Calu3 (cell line): ENCODE measurements around the gene AP3B1. TPM values are rescaled to one million over a fixed set of nuclear protein-coding genes. Genes with fewer than 3 reads are reported as not detected.

ENCODE experiments used
- BruUV-seq: library from RNA; stranded (reverse); fragments of 400-500 nt; replicated peaks from 2 replicates; lab custom pipeline; 2021; lab: Mats Ljungman, UMichigan
- CTCF ChIA-PET: fragments of 300-600 bp; sonication (Branson Sonifier 250); formaldehyde crosslinking; loops from one replicate; lab custom pipeline; 2022; ENCODE audit warnings: antibody characterized with exemption; lab: Charles Lee
- DNase-seq: peaks from one replicate; pipeline ENCODE4 v3.0.0; 2022
- H3K27ac Mint-ChIP-seq: one replicate; pipeline ENCODE4 v1.8.0; 2022; ENCODE audit warnings: mixed read lengths; ENCODE audit not compliant: unreplicated experiment
- H3K27me3 Mint-ChIP-seq: one replicate; pipeline ENCODE4 v1.8.0; 2022; ENCODE audit warnings: mixed read lengths; ENCODE audit not compliant: unreplicated experiment
- H3K36me3 Mint-ChIP-seq: one replicate; pipeline ENCODE4 v1.8.0; 2022; ENCODE audit warnings: mild to moderate bottlenecking, moderate library complexity, mixed read lengths; ENCODE audit not compliant: insufficient read depth, unreplicated experiment
- H3K4me1 Mint-ChIP-seq: one replicate; pipeline ENCODE4 v1.8.0; 2022; ENCODE audit warnings: mild to moderate bottlenecking, low read depth, mixed read lengths; ENCODE audit not compliant: unreplicated experiment
- H3K4me3 Mint-ChIP-seq: one replicate; pipeline ENCODE4 v1.8.0; 2022; ENCODE audit warnings: mild to moderate bottlenecking, low read depth, moderate library complexity, mixed read lengths; ENCODE audit not compliant: unreplicated experiment
- H3K9me3 Mint-ChIP-seq: one replicate; pipeline ENCODE4 v1.8.0; 2022; ENCODE audit warnings: low read depth, mixed read lengths; ENCODE audit not compliant: unreplicated experiment
- CTCF ChIP-seq: fragments of 200-600 bp; IDR thresholded peaks from one replicate; pipeline ENCODE4 v1.8.0; 2022; ENCODE audit warnings: antibody characterized with exemption; ENCODE audit not compliant: unreplicated experiment
- intact Hi-C: fragments of 100-400 bp; cut with micrococcal nuclease; formaldehyde crosslinking; loops from one replicate; pipeline ENCODE4 v1.10.0; 2022; ENCODE audit not compliant: unreplicated experiment
- total RNA-seq: library from RNA; stranded (reverse); gene quantifications from 2 replicates; pipeline ENCODE4 v1.2.3, GENCODE V29; 2022

Gene AP3B1
- total RNA-seq, 1 experiment from 2014 or later, result 66.9 TPM

GRCh38 chr5:78300464-78301045 lies 6.1 kb upstream of the AP3B1 start:
- Mint-ChIP-seq H3K4me1 (peaks cover 6% of the 10 kb centered on the region), H3K27me3 (no peaks in the 10 kb centered on the region), H3K9me3 (peaks cover 3% of the 10 kb centered on the region), H3K36me3 (peaks cover 4% of the 10 kb centered on the region), H3K4me3 (no peak overlapping the region), H3K27ac (no peak overlapping the region)
- DNase-seq, result no peak
- intact Hi-C loops, result no loop called here
- no peak for TF ChIP-seq CTCF
- BruUV-seq, result no TSS peak
- CTCF ChIA-PET, result no interaction called here

GRCh38 chr5:78295035-78295961 lies 800 bp upstream of the AP3B1 start:
- Mint-ChIP-seq H3K4me3 (peak overlapping the region; percentile 79), H3K4me1 (peaks cover 22% of the 10 kb centered on the region), H3K27me3 (no peaks in the 10 kb centered on the region), H3K27ac (peak overlapping the region; percentile 80), H3K9me3 (no peaks in the 10 kb centered on the region), H3K36me3 (peaks cover 26% of the 10 kb centered on the region)
- CTCF ChIA-PET, result interaction anchor here (0.5 to 2.5 kb wide), 6 partner anchors 26 to 735 kb away, joined by 3 to 11 read pairs (median 4); partner anchors contain the start of gene SCAMP1
- peak; percentile 54 for TF ChIP-seq CTCF
- intact Hi-C loops, result loop anchor here (2.0 kb wide), 1 partner anchor 66 kb away; the partner anchor contains the start of gene SCAMP1
- no TSS peak for BruUV-seq
- DNase-seq, result peak; percentile 81

- no peak for TF ChIP-seq CTCF
- CTCF ChIA-PET, result interaction anchor here (1.1 to 2.5 kb wide), 2 partner anchors 25 to 67 kb away, joined by 3 to 11 read pairs; partner anchors contain the start of gene SCAMP1
- BruUV-seq, result no TSS peak
- peaks cover 33% of the 10 kb centered on the region for H3K4me1 Mint-ChIP-seq
- peak overlapping the region; percentile 80 for H3K27ac Mint-ChIP-seq
- H3K9me3 Mint-ChIP-seq, result no peaks in the 10 kb centered on the region
- DNase-seq, result no peak
- peak overlapping the region; percentile 79 for H3K4me3 Mint-ChIP-seq
- H3K27me3 Mint-ChIP-seq, result no peaks in the 10 kb centered on the region
- peaks cover 26% of the 10 kb centered on the region for H3K36me3 Mint-ChIP-seq
- intact Hi-C loops, result loop anchor here (2.0 kb wide), 1 partner anchor 67 kb away; the partner anchor contains the start of gene SCAMP1
Observed at GRCh38 chr5:78293851-78294247, 649 bp downstream of the AP3B1 start.

- CTCF ChIA-PET, result no interaction called here
- Mint-ChIP-seq H3K4me1 (peaks cover 33% of the 10 kb centered on the region), H3K4me3 (no peak overlapping the region), H3K27ac (no peak overlapping the region), H3K36me3 (peaks cover 26% of the 10 kb centered on the region), H3K9me3 (no peaks in the 10 kb centered on the region), H3K27me3 (no peaks in the 10 kb centered on the region)
- intact Hi-C loops, result no loop called here
- TF ChIP-seq CTCF, result no peak
- no TSS peak for BruUV-seq
- DNase-seq, result no peak
Observed at GRCh38 chr5:78291687-78292086, 2.8 kb downstream of the AP3B1 start.
